Testis (tissue), 2 donors: ENCODE measurements around the gene OR1N1.

ENCODE experiments used
- POLR2A ChIP-seq: fragments of 450-650 bp; IDR thresholded peaks from one replicate; pipeline ENCODE4 v1.6.1; 2017; ENCODE audit warnings: antibody characterized with exemption, mild to moderate bottlenecking, moderate library complexity
- TF ChIP-seq, protein P1 (sequence below), 3 experiments: fragments of 450-650 bp in 2 of 3; fragments of 200-600 bp in 1 of 3; sonication (generic) in 1 of 3; IDR thresholded peaks; one replicate each; pipeline ENCODE4 v1.5.1; 2016 to 2019; ENCODE audit warnings: antibody characterized with exemption in 3 of 3, mild to moderate bottlenecking in 2 of 3, moderate library complexity in 1 of 3

GRCh38 chr9:122519376-122519775 lies 7.7 kb downstream of the OR1N1 start:
- TF ChIP-seq, protein P1, sequence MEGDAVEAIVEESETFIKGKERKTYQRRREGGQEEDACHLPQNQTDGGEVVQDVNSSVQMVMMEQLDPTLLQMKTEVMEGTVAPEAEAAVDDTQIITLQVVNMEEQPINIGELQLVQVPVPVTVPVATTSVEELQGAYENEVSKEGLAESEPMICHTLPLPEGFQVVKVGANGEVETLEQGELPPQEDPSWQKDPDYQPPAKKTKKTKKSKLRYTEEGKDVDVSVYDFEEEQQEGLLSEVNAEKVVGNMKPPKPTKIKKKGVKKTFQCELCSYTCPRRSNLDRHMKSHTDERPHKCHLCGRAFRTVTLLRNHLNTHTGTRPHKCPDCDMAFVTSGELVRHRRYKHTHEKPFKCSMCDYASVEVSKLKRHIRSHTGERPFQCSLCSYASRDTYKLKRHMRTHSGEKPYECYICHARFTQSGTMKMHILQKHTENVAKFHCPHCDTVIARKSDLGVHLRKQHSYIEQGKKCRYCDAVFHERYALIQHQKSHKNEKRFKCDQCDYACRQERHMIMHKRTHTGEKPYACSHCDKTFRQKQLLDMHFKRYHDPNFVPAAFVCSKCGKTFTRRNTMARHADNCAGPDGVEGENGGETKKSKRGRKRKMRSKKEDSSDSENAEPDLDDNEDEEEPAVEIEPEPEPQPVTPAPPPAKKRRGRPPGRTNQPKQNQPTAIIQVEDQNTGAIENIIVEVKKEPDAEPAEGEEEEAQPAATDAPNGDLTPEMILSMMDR (IDR thresholded peaks at IDR 0.05), result no peak
- TF ChIP-seq POLR2A, result no peak
